ENCODE measurements around the gene PTPRD. TPM values are rescaled to one million over a fixed set of nuclear protein-coding genes. Genes with fewer than 3 reads are reported as not detected.

The PTPRD gene
- total and polyA plus RNA-seq, 9 of the 15 experiments (the other 6 are each of a cell fraction or from before 2014, with no cell fraction given): 0.11 TPM; not detected in 8

DNA sequence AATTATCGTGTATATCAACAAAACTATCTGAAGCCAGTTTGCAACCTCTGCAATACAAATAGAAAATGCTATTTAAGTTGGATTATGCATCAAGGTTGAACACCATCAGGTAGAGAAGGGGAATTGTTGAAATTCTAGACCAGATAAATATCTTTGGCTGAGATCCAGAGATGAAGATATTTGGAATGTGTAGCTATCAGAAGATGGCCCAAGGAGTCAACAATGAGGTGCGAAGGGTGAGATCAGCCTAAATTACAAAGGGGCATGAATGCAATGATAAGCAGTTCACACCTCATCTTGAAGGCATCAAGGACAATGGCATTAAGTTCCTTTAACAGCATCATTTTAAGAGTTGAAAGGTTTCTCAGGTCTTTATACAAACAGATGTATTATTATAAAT, 2241.1 kb downstream of the PTPRD start:
- in situ Hi-C loops (cut with MboI): no loop called here
- no peak overlapping the region for H2AFZ ChIP-seq (ENCODE audit: low read depth, low read length)
- no peak for DNase-seq (ENCODE audit: extremely low read depth in 1 of 4, low spot score in 3 of 4)
- no peak overlapping the region for H3K27ac ChIP-seq (ENCODE audit: extremely low read depth, low read depth, low read length)
- H3K27me3 ChIP-seq (ENCODE audit: control insufficient read depth in 2 of 2, insufficient read depth in 2 of 2, low read length in 2 of 2): no peaks in the 10 kb centered on the region
- no peak for ATAC-seq
- intact Hi-C loops (cut with micrococcal nuclease): no loop called here
- ChIA-PET POLR2A (no interaction called here), CTCF (ENCODE audit: low intra/inter-chr PET ratio) (no interaction called here)
- no peaks in the 10 kb centered on the region for H3K9me1 ChIP-seq (ENCODE audit: control insufficient read depth, insufficient read depth, low read length)
- H4K20me1 ChIP-seq (replicated peaks; ENCODE audit: control insufficient read depth, insufficient read depth, low read length): no peaks in the 10 kb centered on the region
- H3K4me3 ChIP-seq: no peak overlapping the region
- no TSS peak for BruUV-seq (replicated peaks)
- no peak overlapping the region for H3K9ac ChIP-seq (ENCODE audit: insufficient read depth in 1 of 2, low read depth in 2 of 2, low read length in 2 of 2)
- no peak overlapping the region for H3K4me2 ChIP-seq (ENCODE audit: insufficient read depth, low read length)
- WGBS (ENCODE audit: insufficient coverage, low coverage, missing lambda C conversion rate): 0% methylated on average over 2 of the region's 2 CpGs
- H3K4me1 ChIP-seq (replicated peaks in 1 of 2; ENCODE audit: control insufficient read depth in 2 of 2, insufficient read depth in 2 of 2, low read length in 2 of 2): no peaks in the 10 kb centered on the region
- no peak for FAIRE-seq
- no peaks in the 10 kb centered on the region for H3K79me2 ChIP-seq (ENCODE audit: control insufficient read depth, insufficient read depth, low read length)
- no peaks in the 10 kb centered on the region for H3K36me3 ChIP-seq (ENCODE audit: control insufficient read depth, insufficient read depth, low read length)
- no peaks in the 10 kb centered on the region for H3K9me3 ChIP-seq (replicated peaks; ENCODE audit: control insufficient read depth, insufficient read depth, low read depth, low read length)
- TF ChIP-seq, protein P1, sequence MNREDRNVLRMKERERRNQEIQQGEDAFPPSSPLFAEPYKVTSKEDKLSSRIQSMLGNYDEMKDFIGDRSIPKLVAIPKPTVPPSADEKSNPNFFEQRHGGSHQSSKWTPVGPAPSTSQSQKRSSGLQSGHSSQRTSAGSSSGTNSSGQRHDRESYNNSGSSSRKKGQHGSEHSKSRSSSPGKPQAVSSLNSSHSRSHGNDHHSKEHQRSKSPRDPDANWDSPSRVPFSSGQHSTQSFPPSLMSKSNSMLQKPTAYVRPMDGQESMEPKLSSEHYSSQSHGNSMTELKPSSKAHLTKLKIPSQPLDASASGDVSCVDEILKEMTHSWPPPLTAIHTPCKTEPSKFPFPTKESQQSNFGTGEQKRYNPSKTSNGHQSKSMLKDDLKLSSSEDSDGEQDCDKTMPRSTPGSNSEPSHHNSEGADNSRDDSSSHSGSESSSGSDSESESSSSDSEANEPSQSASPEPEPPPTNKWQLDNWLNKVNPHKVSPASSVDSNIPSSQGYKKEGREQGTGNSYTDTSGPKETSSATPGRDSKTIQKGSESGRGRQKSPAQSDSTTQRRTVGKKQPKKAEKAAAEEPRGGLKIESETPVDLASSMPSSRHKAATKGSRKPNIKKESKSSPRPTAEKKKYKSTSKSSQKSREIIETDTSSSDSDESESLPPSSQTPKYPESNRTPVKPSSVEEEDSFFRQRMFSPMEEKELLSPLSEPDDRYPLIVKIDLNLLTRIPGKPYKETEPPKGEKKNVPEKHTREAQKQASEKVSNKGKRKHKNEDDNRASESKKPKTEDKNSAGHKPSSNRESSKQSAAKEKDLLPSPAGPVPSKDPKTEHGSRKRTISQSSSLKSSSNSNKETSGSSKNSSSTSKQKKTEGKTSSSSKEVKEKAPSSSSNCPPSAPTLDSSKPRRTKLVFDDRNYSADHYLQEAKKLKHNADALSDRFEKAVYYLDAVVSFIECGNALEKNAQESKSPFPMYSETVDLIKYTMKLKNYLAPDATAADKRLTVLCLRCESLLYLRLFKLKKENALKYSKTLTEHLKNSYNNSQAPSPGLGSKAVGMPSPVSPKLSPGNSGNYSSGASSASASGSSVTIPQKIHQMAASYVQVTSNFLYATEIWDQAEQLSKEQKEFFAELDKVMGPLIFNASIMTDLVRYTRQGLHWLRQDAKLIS (CRISPR knock-in tag; IDR thresholded peaks at IDR 0.05): no peak
- TF ChIP-seq MYC (IDR thresholded peaks at IDR 0.05; ENCODE audit: low read depth, low read length) (no peak), MYC (CRISPR knock-in tag; IDR thresholded peaks at IDR 0.05; ENCODE audit: borderline replicate concordance, low read depth) (no peak), ELF4 (CRISPR knock-in tag; IDR thresholded peaks at IDR 0.05) (no peak), ADNP (tag; IDR thresholded peaks at IDR 0.05) (no peak), ZSCAN29 (IDR thresholded peaks at IDR 0.05) (no peak), SREBF2 (CRISPR knock-in tag; IDR thresholded peaks at IDR 0.05) (no peak), HDAC3 (IDR thresholded peaks at IDR 0.05; ENCODE audit: borderline replicate concordance, partially characterized antibody) (no peak), SMARCE1 (IDR thresholded peaks at IDR 0.05) (no peak)
- TF ChIP-seq, protein P2, sequence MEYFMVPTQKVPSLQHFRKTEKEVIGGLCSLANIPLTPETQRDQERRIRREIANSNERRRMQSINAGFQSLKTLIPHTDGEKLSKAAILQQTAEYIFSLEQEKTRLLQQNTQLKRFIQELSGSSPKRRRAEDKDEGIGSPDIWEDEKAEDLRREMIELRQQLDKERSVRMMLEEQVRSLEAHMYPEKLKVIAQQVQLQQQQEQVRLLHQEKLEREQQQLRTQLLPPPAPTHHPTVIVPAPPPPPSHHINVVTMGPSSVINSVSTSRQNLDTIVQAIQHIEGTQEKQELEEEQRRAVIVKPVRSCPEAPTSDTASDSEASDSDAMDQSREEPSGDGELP (CRISPR knock-in tag; IDR thresholded peaks at IDR 0.05; ENCODE audit: borderline replicate concordance): no peak
- TF ChIP-seq, protein P3, sequence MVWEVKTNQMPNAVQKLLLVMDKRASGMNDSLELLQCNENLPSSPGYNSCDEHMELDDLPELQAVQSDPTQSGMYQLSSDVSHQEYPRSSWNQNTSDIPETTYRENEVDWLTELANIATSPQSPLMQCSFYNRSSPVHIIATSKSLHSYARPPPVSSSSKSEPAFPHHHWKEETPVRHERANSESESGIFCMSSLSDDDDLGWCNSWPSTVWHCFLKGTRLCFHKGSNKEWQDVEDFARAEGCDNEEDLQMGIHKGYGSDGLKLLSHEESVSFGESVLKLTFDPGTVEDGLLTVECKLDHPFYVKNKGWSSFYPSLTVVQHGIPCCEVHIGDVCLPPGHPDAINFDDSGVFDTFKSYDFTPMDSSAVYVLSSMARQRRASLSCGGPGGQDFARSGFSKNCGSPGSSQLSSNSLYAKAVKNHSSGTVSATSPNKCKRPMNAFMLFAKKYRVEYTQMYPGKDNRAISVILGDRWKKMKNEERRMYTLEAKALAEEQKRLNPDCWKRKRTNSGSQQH (CRISPR knock-in tag; IDR thresholded peaks at IDR 0.05): no peak
- TF ChIP-seq, protein P4, sequence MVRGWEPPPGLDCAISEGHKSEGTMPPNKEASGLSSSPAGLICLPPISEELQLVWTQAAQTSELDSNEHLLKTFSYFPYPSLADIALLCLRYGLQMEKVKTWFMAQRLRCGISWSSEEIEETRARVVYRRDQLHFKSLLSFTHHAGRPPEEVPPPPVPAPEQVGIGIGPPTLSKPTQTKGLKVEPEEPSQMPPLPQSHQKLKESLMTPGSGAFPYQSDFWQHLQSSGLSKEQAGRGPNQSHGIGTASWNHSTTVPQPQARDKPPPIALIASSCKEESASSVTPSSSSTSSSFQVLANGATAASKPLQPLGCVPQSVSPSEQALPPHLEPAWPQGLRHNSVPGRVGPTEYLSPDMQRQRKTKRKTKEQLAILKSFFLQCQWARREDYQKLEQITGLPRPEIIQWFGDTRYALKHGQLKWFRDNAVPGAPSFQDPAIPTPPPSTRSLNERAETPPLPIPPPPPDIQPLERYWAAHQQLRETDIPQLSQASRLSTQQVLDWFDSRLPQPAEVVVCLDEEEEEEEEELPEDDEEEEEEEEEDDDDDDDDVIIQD (CRISPR knock-in tag; IDR thresholded peaks at IDR 0.05): no peak
- TF ChIP-seq, protein P5, sequence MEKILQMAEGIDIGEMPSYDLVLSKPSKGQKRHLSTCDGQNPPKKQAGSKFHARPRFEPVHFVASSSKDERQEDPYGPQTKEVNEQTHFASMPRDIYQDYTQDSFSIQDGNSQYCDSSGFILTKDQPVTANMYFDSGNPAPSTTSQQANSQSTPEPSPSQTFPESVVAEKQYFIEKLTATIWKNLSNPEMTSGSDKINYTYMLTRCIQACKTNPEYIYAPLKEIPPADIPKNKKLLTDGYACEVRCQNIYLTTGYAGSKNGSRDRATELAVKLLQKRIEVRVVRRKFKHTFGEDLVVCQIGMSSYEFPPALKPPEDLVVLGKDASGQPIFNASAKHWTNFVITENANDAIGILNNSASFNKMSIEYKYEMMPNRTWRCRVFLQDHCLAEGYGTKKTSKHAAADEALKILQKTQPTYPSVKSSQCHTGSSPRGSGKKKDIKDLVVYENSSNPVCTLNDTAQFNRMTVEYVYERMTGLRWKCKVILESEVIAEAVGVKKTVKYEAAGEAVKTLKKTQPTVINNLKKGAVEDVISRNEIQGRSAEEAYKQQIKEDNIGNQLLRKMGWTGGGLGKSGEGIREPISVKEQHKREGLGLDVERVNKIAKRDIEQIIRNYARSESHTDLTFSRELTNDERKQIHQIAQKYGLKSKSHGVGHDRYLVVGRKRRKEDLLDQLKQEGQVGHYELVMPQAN (IDR thresholded peaks at IDR 0.05; ENCODE audit: borderline replicate concordance): no peak
